Karpas-422 (cell line): ENCODE measurements around the gene GDF9. TPM values are rescaled to one million over a fixed set of nuclear protein-coding genes. Genes with fewer than 3 reads are reported as not detected.
A peak's percentile ranks its signal among the peaks of the same experiment; 100 is the strongest.

Source experiments
- DNase-seq: peaks from one replicate; pipeline ENCODE4 v3.0.0-alpha.2; 2015
- H2AFZ ChIP-seq: fragments of 200-600 bp; sonication (generic); 2 replicates; pipeline ENCODE4 v1.6.1; 2014; ENCODE audit warnings: antibody characterized with exemption, low read length, mixed read lengths
- H3K27ac ChIP-seq: fragments of 200-600 bp; sonication (generic); 2 replicates; pipeline ENCODE4 v1.5.1; 2014; ENCODE audit warnings: mild to moderate bottlenecking, low read length, moderate library complexity
- H3K27me3 ChIP-seq: fragments of 200-600 bp; sonication (generic); 2 replicates; pipeline ENCODE4 v1.6.1; 2014; ENCODE audit warnings: low read length, mixed read lengths
- H3K36me3 ChIP-seq: fragments of 200-600 bp; sonication (generic); 2 replicates; pipeline ENCODE4 v1.6.1; 2014; ENCODE audit warnings: low read length, mixed read lengths; ENCODE audit not compliant: insufficient read depth
- H3K4me1 ChIP-seq: fragments of 200-600 bp; sonication (generic); 2 replicates; pipeline ENCODE4 v1.6.1; 2014; ENCODE audit warnings: mild to moderate bottlenecking, low read length, mixed read lengths
- H3K4me2 ChIP-seq: fragments of 200-600 bp; sonication (generic); 2 replicates; pipeline ENCODE4 v1.6.1; 2014; ENCODE audit warnings: low read length, low read depth, mild to moderate bottlenecking; ENCODE audit not compliant: poor library complexity, severe bottlenecking
- H3K4me3 ChIP-seq: fragments of 200-600 bp; sonication (generic); 2 replicates; pipeline ENCODE4 v1.5.1; 2014; ENCODE audit warnings: mild to moderate bottlenecking, antibody characterized with exemption, low read length, mixed read lengths
- H3K79me2 ChIP-seq: fragments of 200-600 bp; sonication (generic); 2 replicates; pipeline ENCODE4 v1.6.1; 2014; ENCODE audit warnings: mild to moderate bottlenecking, low read length, mixed read lengths
- H3K9ac ChIP-seq: fragments of 200-600 bp; sonication (generic); 2 replicates; pipeline ENCODE4 v1.6.0; 2014; ENCODE audit warnings: low read length
- H3K9me2 ChIP-seq: fragments of 200-600 bp; sonication (generic), shearing (Covaris generic); replicated peaks from 2 replicates; pipeline ENCODE4 v1.6.0; 2014; ENCODE audit warnings: mild to moderate bottlenecking, low read length, moderate library complexity; ENCODE audit not compliant: insufficient read depth
- H3K9me3 ChIP-seq: fragments of 300-700, 200-600 bp; sonication (generic); 2 replicates; pipeline ENCODE4 v1.6.1; 2014; ENCODE audit warnings: low read length, mixed read lengths
- H4K20me1 ChIP-seq: fragments of 200-600 bp; sonication (generic); 2 replicates; pipeline ENCODE4 v1.6.1; 2014; ENCODE audit warnings: mild to moderate bottlenecking, antibody characterized with exemption, low read length, low read depth; ENCODE audit not compliant: insufficient read depth
- total RNA-seq: library from RNA; depleted of rRNA; stranded (reverse); fragments of >200 nt; shearing (Covaris generic); gene quantifications from 2 replicates; pipeline ENCODE4 v1.2.3, GENCODE V29; 2014; ENCODE audit warnings: low replicate concordance

Gene GDF9
- total RNA-seq, 1 experiment from 2014 or later: 1.2 TPM

DNA sequence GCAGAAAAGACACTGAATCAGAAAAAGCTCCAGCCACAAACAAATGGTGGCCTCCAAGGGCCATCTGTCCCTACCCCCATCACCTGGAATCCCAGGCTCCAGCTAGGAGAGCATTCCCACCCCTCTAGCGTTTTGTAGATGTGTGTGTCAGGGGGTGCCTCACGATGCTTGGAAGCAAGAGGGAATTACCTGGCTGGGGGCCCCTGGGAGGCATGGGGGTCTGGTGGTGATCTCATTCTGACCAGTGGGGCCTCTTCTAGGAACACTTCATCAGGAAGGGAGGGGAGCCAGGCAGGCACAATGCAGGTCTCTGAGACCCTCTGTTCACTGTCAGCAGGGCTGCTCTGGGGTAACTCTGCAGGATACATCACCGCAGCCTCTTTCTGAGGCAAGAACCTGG is 41.8 kb downstream of the GDF9 start:
- no peak for DNase-seq
- Histone ChIP-seq H3K4me2 (no peak overlapping the region), H4K20me1 (no peaks in the 10 kb centered on the region), H3K27ac (no peak overlapping the region), H3K9me3 (no peaks in the 10 kb centered on the region), H3K9me2 (no peaks in the 10 kb centered on the region), H3K79me2 (no peaks in the 10 kb centered on the region), H3K4me1 (peaks cover under 1% of the 10 kb centered on the region; the same call in 1 of the 2 replicates), H3K36me3 (no peaks in the 10 kb centered on the region), H2AFZ (no peak overlapping the region), H3K9ac (no peak overlapping the region), H3K4me3 (no peak overlapping the region), H3K27me3 (no peaks in the 10 kb centered on the region)

DNA sequence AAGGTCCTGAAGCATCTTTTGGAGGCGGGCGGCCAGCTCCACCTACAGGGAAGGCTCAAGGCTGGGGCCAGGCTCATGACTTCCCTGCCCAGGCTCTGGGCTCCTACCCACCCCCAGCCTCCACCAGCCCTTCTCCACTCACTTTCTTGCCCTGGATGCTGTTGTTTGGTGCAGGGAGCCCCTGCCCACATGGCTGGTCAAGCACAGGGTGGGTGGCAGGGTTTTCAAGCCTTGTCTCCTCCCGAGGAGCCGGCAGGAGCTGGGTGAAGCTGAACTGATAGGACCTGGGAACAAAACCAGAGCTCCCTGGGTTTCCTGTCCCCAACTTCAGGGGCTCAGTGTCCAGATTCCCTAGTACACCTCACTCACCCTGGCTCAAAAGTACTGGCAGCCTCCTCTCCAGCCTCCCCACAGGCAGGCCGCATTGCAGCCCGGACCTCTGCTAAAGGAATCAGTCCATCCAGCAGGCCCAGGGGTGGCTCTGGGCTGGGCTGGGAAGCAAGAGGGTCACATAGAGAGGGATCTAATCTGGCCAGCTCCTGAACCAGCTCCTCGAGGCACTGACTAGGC is 42.7 kb downstream of the GDF9 start:
- Histone ChIP-seq H3K9me2 (no peaks in the 10 kb centered on the region), H3K9me3 (no peaks in the 10 kb centered on the region), H3K4me1 (no peaks in the 10 kb centered on the region), H3K36me3 (no peaks in the 10 kb centered on the region), H3K4me3 (no peak overlapping the region), H3K9ac (no peak overlapping the region), H4K20me1 (no peaks in the 10 kb centered on the region), H3K4me2 (no peak overlapping the region), H2AFZ (no peak overlapping the region), H3K27me3 (no peaks in the 10 kb centered on the region), H3K79me2 (no peaks in the 10 kb centered on the region), H3K27ac (no peak overlapping the region)
- no peak for DNase-seq

DNA sequence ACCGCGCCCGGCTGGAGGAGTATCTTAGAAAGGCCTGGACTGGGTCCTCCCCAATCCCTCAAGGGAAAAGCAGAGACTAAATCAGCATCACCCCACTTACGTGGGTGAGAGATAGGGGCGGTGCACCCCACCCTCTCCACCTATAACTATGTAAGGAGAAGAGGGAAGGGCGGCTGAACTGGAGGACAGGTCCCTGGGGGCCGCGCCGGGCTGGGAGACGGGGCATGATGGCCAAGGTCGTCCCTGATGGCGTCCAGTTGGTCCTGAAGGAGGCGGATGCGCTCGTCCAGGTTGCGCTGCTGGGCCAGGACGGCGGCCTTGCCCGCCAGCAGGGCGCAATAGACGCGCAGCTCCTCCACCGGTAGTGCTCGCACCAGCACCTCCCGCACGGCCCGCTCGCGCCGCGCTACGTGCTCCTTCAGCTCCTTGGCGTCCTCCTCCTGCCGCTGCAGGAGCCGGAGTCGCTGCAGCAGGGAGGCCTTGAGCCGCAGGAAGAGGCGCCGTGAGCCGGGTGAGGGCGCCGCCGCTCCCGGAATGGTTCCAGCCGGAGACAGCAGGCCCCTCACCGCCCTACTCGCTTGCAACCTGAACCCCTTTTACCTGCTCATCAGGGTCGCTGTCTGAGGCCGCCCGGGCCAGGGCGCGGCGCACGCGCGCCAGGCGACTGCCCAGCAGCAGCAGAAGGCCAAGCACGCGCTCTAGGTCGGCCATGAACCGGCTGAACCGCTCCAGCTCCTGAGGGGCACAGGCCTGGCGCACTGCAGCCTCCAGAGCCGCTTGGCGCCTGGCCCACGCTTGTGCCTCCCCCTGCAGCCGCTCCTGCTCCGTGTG is 43.4 kb downstream of the GDF9 start:
- Histone ChIP-seq H3K4me2 (no peak overlapping the region), H3K9me2 (no peaks in the 10 kb centered on the region), H3K4me3 (no peak overlapping the region), H3K4me1 (no peaks in the 10 kb centered on the region), H4K20me1 (no peaks in the 10 kb centered on the region), H3K27me3 (no peaks in the 10 kb centered on the region), H3K9me3 (no peaks in the 10 kb centered on the region), H2AFZ (no peak overlapping the region), H3K79me2 (no peaks in the 10 kb centered on the region), H3K27ac (no peak overlapping the region), H3K36me3 (no peaks in the 10 kb centered on the region), H3K9ac (no peak overlapping the region)
- no peak for DNase-seq

DNA sequence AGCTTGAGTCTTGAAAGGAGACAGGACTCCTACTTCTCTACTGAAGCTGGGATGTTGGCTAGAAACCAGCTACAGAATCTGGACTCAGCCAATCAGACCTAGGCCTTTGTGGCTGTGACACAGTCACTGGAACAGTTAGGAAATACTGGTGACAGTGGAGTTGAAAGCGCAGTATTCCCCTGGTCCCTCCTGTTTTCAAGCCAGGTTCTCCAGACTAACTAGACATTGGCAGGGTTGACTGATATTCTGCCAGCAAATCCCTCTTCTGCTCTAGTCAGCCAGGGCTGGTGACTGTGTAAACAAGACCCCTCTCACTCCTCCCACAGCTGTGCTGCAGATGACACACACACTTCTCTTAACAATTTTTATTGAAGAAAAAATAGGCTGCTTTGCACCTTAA is 44.5 kb downstream of the GDF9 start:
- H3K4me1 ChIP-seq: no peaks in the 10 kb centered on the region
- H3K4me3 ChIP-seq: no peak overlapping the region
- no peak overlapping the region for H2AFZ ChIP-seq
- H3K4me2 ChIP-seq: no peak overlapping the region
- no peak overlapping the region for H3K27ac ChIP-seq
- H3K9me3 ChIP-seq: no peaks in the 10 kb centered on the region
- H3K9ac ChIP-seq: no peak overlapping the region
- H3K36me3 ChIP-seq: no peaks in the 10 kb centered on the region
- no peaks in the 10 kb centered on the region for H3K79me2 ChIP-seq
- no peaks in the 10 kb centered on the region for H3K9me2 ChIP-seq
- DNase-seq: peak; percentile 29
- H3K27me3 ChIP-seq: no peaks in the 10 kb centered on the region
- no peaks in the 10 kb centered on the region for H4K20me1 ChIP-seq

DNA sequence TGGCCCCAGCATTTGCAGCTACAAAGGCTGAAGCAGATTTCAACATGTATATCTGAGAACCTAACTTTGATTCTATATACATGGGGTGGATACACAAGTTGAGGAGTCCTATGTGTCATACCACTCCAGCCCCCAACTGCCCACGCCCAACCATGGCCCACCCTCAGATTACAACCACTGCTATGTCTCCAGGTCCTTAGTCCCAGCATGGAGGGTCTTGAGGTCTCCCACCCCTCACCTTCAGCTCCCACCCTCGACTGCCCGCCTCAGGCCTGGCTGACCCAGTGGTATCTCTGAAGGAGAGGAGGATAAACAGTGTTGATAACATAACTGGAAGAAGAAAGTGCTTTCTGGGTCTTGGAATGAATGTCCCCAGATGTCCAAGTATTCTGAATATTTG is 44.9 kb downstream of the GDF9 start:
- Histone ChIP-seq H3K4me2 (no peak overlapping the region), H3K36me3 (no peaks in the 10 kb centered on the region), H3K9me3 (no peaks in the 10 kb centered on the region), H4K20me1 (no peaks in the 10 kb centered on the region), H2AFZ (no peak overlapping the region), H3K4me1 (no peaks in the 10 kb centered on the region), H3K27me3 (no peaks in the 10 kb centered on the region), H3K79me2 (no peaks in the 10 kb centered on the region), H3K4me3 (no peak overlapping the region), H3K9ac (no peak overlapping the region), H3K9me2 (no peaks in the 10 kb centered on the region), H3K27ac (no peak overlapping the region)
- peak; percentile 41 for DNase-seq

DNA sequence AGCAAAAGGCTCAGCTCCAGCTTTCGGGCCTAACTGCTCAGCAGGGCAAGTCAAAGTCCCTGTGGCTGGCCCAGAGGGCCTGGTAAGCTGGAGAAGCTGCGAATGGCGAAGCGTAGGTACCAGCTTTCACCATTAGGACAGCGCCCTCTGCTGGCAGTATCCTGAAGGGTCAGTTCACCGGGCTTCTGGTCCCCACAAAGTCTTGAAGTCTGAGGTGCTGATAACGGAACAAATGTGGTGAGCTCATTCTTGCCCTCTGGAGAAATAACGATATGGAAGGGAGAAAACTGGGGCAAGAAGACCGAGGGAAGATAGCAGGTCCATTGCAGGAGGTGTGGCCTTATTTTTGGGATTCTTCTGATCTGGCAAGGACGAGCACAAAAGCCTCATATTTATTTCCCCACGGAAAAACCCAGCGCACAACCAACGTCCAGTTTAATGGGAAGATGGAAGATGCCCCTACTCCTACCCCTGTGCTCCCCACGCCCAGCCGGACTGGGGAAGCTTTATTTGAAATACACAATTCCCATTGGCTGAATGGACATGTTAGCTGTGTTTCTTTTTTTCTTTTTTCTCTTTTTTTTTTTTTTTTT is 46.0 kb downstream of the GDF9 start:
- Histone ChIP-seq H3K9ac (no peak overlapping the region), H2AFZ (no peak overlapping the region), H4K20me1 (no peaks in the 10 kb centered on the region), H3K4me1 (no peaks in the 10 kb centered on the region), H3K4me2 (no peak overlapping the region), H3K79me2 (no peaks in the 10 kb centered on the region), H3K4me3 (no peak overlapping the region), H3K27ac (no peak overlapping the region), H3K9me2 (no peaks in the 10 kb centered on the region), H3K36me3 (no peaks in the 10 kb centered on the region), H3K27me3 (no peaks in the 10 kb centered on the region), H3K9me3 (no peaks in the 10 kb centered on the region)
- DNase-seq: peak; percentile 95

DNA sequence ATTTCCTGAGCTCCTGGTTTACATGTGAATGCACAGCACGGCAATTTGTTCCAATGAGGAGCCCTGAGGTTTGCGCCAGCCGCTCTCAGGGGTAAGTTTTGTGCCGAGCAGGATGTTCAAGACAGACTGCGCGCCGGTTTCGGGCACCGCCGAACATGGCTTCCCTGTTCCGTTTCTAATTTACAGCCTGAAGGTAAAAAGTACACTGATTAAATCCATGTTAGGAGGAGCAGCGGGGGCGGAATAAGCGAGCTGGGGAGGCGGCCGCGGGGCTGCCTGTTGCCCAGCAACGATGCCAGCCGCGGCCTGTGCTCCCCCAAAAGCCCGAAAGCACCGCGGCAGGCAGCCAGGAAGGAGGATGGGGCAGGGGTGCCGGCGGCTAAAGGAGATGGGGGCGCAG is 46.8 kb downstream of the GDF9 start:
- Histone ChIP-seq H3K4me1 (no peaks in the 10 kb centered on the region), H2AFZ (no peak overlapping the region)

DNA sequence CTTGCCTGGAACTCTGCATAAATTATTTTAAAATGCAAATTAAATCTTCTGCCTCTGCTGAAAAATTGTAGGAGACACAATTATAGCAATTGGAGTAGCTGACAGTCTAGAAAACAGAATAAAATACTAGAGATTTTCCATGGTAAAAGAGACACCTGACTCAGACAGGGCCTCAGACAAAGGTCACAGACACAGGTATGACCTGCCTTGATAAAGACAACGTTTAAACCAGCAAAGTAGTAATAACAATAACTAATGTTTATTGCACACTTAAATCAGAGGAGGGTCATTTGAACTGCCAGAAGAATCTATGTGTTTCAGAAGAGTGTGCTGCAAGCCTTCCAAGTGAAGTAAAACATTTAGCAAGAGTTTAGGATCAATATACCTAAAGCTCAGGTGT is 49.3 kb downstream of the GDF9 start:
- Histone ChIP-seq H3K36me3 (no peaks in the 10 kb centered on the region), H3K9ac (no peak overlapping the region), H4K20me1 (no peaks in the 10 kb centered on the region), H3K27me3 (no peaks in the 10 kb centered on the region), H3K79me2 (no peaks in the 10 kb centered on the region), H3K4me2 (no peak overlapping the region), H2AFZ (no peak overlapping the region), H3K4me3 (no peak overlapping the region), H3K4me1 (no peaks in the 10 kb centered on the region), H3K27ac (no peak overlapping the region), H3K9me2 (no peaks in the 10 kb centered on the region), H3K9me3 (no peaks in the 10 kb centered on the region)
- no peak for DNase-seq

More for the DNA sequence above, 46.8 kb downstream of the GDF9 start:
- Histone ChIP-seq H3K79me2 (no peaks in the 10 kb centered on the region), H3K9me2 (no peaks in the 10 kb centered on the region), H3K36me3 (no peaks in the 10 kb centered on the region), H3K9ac (no peak overlapping the region), H3K4me2 (no peak overlapping the region), H3K27me3 (no peaks in the 10 kb centered on the region), H4K20me1 (no peaks in the 10 kb centered on the region), H3K27ac (no peak overlapping the region), H3K9me3 (no peaks in the 10 kb centered on the region), H3K4me3 (no peak overlapping the region)
- DNase-seq: no peak
